GM18870 (cell line): ENCODE data around the gene ERC1.

Experiments used
- ATAC-seq: cut with Tn5 transposase; IDR thresholded peaks from one replicate; pipeline ENCODE4 v1.9.1; 2021; ENCODE audit warnings: moderate library complexity; ENCODE audit not compliant: unreplicated experiment

ERC1 gene

GRCh38 chr12:1425396-1425729 is 434.3 kb downstream of the ERC1 start:
- no peak for ATAC-seq

GRCh38 chr12:1428671-1429070 is 437.6 kb downstream of the ERC1 start:
- ATAC-seq = no peak

GRCh38 chr12:1429980-1430379 is 439.0 kb downstream of the ERC1 start:
- no peak for ATAC-seq

- ATAC-seq = no peak
Observed at GRCh38 chr12:1434296-1434955, 443.4 kb downstream of the ERC1 start.

GRCh38 chr12:1435044-1435443 is 444.0 kb downstream of the ERC1 start:
- ATAC-seq = no peak

- ATAC-seq = no peak
Observed at GRCh38 chr12:1435456-1435855, 444.4 kb downstream of the ERC1 start.

GRCh38 chr12:1436015-1436414 is 445.0 kb downstream of the ERC1 start:
- no peak for ATAC-seq

GRCh38 chr12:1436981-1437380 is 446.0 kb downstream of the ERC1 start:
- ATAC-seq = no peak

GRCh38 chr12:1439201-1439600 is 448.2 kb downstream of the ERC1 start:
- no peak for ATAC-seq

- no peak for ATAC-seq
Observed at GRCh38 chr12:1439687-1440086, 448.7 kb downstream of the ERC1 start.

- no peak for ATAC-seq
Observed at GRCh38 chr12:1443421-1444141, 452.6 kb downstream of the ERC1 start.

GRCh38 chr12:1444142-1444516 is 453.1 kb downstream of the ERC1 start:
- no peak for ATAC-seq

- no peak for ATAC-seq
Observed at GRCh38 chr12:1445807-1446206, 454.8 kb downstream of the ERC1 start.

GRCh38 chr12:1448336-1448735 is 457.3 kb downstream of the ERC1 start:
- no peak for ATAC-seq

GRCh38 chr12:1453810-1454209 is 462.8 kb downstream of the ERC1 start:
- ATAC-seq = no peak

- ATAC-seq = no peak
Observed at GRCh38 chr12:1456885-1457284, 465.9 kb downstream of the ERC1 start.

- no peak for ATAC-seq
Observed at GRCh38 chr12:1457901-1458300, 466.9 kb downstream of the ERC1 start.

- ATAC-seq = no peak
Observed at GRCh38 chr12:1459339-1459738, 468.3 kb downstream of the ERC1 start.

GRCh38 chr12:1463073-1463905 is 472.3 kb downstream of the ERC1 start:
- ATAC-seq = no peak

GRCh38 chr12:1464925-1465324 is 473.9 kb downstream of the ERC1 start:
- ATAC-seq = no peak

GRCh38 chr12:1465990-1466389 is 475.0 kb downstream of the ERC1 start:
- ATAC-seq = no peak
